Natural killer cell (primary cell): ENCODE measurements around the gene SLCO3A1. TPM values are rescaled to one million over a fixed set of nuclear protein-coding genes. Genes with fewer than 3 reads are reported as not detected.
"Not testable (repeated sequence)": the region's sequence is repeated elsewhere in the genome, so short reads cannot be mapped to it uniquely, and the experiment has no call there.

ENCODE experiments used
- ATAC-seq, 3 donors: fragments of 150-1000 bp in 2 of 3; fragments of 200-7000 bp in 1 of 3; cut with Tn5 transposase; 1 replicate in 1 of 3; 2 replicates in 2 of 3; pipeline ENCODE4 v1.10.0; 2021; ENCODE audit warnings: mild to moderate bottlenecking in 2 of 3, moderate library complexity in 2 of 3
- DNase-seq, 2 donors: peaks; one replicate each; pipeline versions ENCODE4 v3.0.0 to v3.0.0-alpha.2; 2013 to 2021; ENCODE audit warnings: mixed read lengths in 1 of 2
- H3K27ac ChIP-seq: one replicate; pipeline ENCODE4 v1.5.1; 2013; ENCODE audit warnings: mild to moderate bottlenecking, low read length
- H3K27me3 ChIP-seq: one replicate; pipeline ENCODE4 v1.6.1; 2013; ENCODE audit warnings: low read length; ENCODE audit not compliant: control insufficient read depth, insufficient read depth
- H3K36me3 ChIP-seq: one replicate; pipeline ENCODE4 v1.6.1; 2013; ENCODE audit warnings: low read length; ENCODE audit not compliant: control insufficient read depth, insufficient read depth
- H3K4me1 ChIP-seq: one replicate; pipeline ENCODE4 v1.6.1; 2013; ENCODE audit warnings: low read length; ENCODE audit not compliant: control insufficient read depth, insufficient read depth
- H3K4me3 ChIP-seq: one replicate; pipeline ENCODE4 v1.5.1; 2013; ENCODE audit warnings: low read length
- H3K9me3 ChIP-seq: one replicate; pipeline ENCODE4 v1.6.1; 2013; ENCODE audit warnings: low read length; ENCODE audit not compliant: control insufficient read depth, insufficient read depth
- H3K27ac Mint-ChIP-seq, 2 donors: one replicate each; pipeline ENCODE4 v1.8.0; 2022; ENCODE audit warnings: mild to moderate bottlenecking in 2 of 2, mixed read lengths in 2 of 2, moderate library complexity in 1 of 2
- H3K27me3 Mint-ChIP-seq, 2 donors: one replicate each; pipeline ENCODE4 v1.8.0; 2022; ENCODE audit warnings: low read depth in 2 of 2, mixed read lengths in 2 of 2
- H3K36me3 Mint-ChIP-seq: one replicate; pipeline ENCODE4 v1.8.0; 2022; ENCODE audit warnings: mixed read lengths
- H3K4me1 Mint-ChIP-seq, 2 donors: one replicate each; pipeline ENCODE4 v1.8.0; 2022; ENCODE audit warnings: mixed read lengths in 2 of 2
- H3K4me3 Mint-ChIP-seq: one replicate; pipeline ENCODE4 v1.8.0; 2022; ENCODE audit warnings: mild to moderate bottlenecking, moderate library complexity, mixed read lengths
- H3K9me3 Mint-ChIP-seq, 2 donors: one replicate each; pipeline ENCODE4 v1.8.0; 2022; ENCODE audit warnings: mixed read lengths in 2 of 2
- CTCF ChIP-seq: fragments of 200-600 bp; IDR thresholded peaks from one replicate; pipeline ENCODE4 v1.8.0; 2022; ENCODE audit warnings: antibody characterized with exemption
- WGBS: methylation state at CpG from one replicate; pipeline ENCODE4 v1.1.7; 2013; ENCODE audit warnings: missing lambda C conversion rate; ENCODE audit not compliant: insufficient coverage; 5-methylcytosine and 5-hydroxymethylcytosine counted together
- intact Hi-C: fragments of 100-400 bp; cut with micrococcal nuclease; formaldehyde crosslinking; loops from one replicate; pipeline ENCODE4 v1.14.2; 2022
- total RNA-seq, 4 donors: library from RNA; stranded (reverse); fragments of 120-200 nt in 1 of 4; gene quantifications; one replicate each; pipeline versions ENCODE4 v1.2.3 to v1.2.4, GENCODE V29; 2013 to 2022

Gene SLCO3A1
- total RNA-seq, 3 donors from 2014 or later (not counting 1 experiment from before 2014, with no cell fraction given): 48.5 to 73.5 (median 68.8) TPM

- Mint-ChIP-seq H3K9me3 (no peaks in the 10 kb centered on the region), H3K4me3 (no peak overlapping the region), H3K27me3 (peaks cover 5 to 17% of the 10 kb centered on the region in 2 donors), H3K36me3 (no peaks in the 10 kb centered on the region), H3K4me1 (no peaks in the 10 kb centered on the region), H3K27ac (no peak overlapping the region)
- Histone ChIP-seq H3K27ac (no peak overlapping the region), H3K4me3 (no peak overlapping the region), H3K9me3 (no peaks in the 10 kb centered on the region), H3K36me3 (no peaks in the 10 kb centered on the region), H3K27me3 (no peaks in the 10 kb centered on the region), H3K4me1 (no peaks in the 10 kb centered on the region)
- intact Hi-C loops: no loop called here
- ATAC-seq: no peak
- no peak for TF ChIP-seq CTCF
- WGBS: 92% methylated on average over 2 of the region's 2 CpGs
- DNase-seq: no peak
Observed at GRCh38 chr15:92197746-92198145, 344.2 kb downstream of the SLCO3A1 start.

GRCh38 chr15:92200891-92201290 is 347.4 kb downstream of the SLCO3A1 start:
- no peak for TF ChIP-seq CTCF
- H3K27me3 Mint-ChIP-seq: peaks cover 16 to 19% of the 10 kb centered on the region in 2 donors
- H3K36me3 Mint-ChIP-seq: no peaks in the 10 kb centered on the region
- no peaks in the 10 kb centered on the region for H3K27me3 ChIP-seq
- no peaks in the 10 kb centered on the region for H3K4me1 Mint-ChIP-seq
- DNase-seq (no peak), ATAC-seq (no peak)
- H3K27ac ChIP-seq: no peak overlapping the region
- H3K36me3 ChIP-seq: no peaks in the 10 kb centered on the region
- 54% methylated on average over 2 of the region's 2 CpGs for WGBS
- no peak overlapping the region for H3K4me3 Mint-ChIP-seq
- H3K9me3 ChIP-seq: no peaks in the 10 kb centered on the region
- H3K9me3 Mint-ChIP-seq: no peaks in the 10 kb centered on the region
- intact Hi-C loops: no loop called here
- no peaks in the 10 kb centered on the region for H3K4me1 ChIP-seq
- no peak overlapping the region for H3K4me3 ChIP-seq
- no peak overlapping the region for H3K27ac Mint-ChIP-seq

- Mint-ChIP-seq H3K4me3 (no peak overlapping the region), H3K27me3 (peaks cover 18 to 29% of the 10 kb centered on the region in 2 donors), H3K27ac (no peak overlapping the region), H3K4me1 (no peaks in the 10 kb centered on the region), H3K9me3 (no peaks in the 10 kb centered on the region), H3K36me3 (no peaks in the 10 kb centered on the region)
- no peaks in the 10 kb centered on the region for H3K36me3 ChIP-seq
- 77% methylated on average over 2 of the region's 2 CpGs for WGBS
- no peaks in the 10 kb centered on the region for H3K27me3 ChIP-seq
- no peak overlapping the region for H3K4me3 ChIP-seq
- no peak for ATAC-seq
- intact Hi-C loops: no loop called here
- no peak overlapping the region for H3K27ac ChIP-seq
- no peaks in the 10 kb centered on the region for H3K9me3 ChIP-seq
- no peak for TF ChIP-seq CTCF
- H3K4me1 ChIP-seq: no peaks in the 10 kb centered on the region
- DNase-seq: no peak
Observed at GRCh38 chr15:92205255-92205739, 351.8 kb downstream of the SLCO3A1 start.

GRCh38 chr15:92207601-92208000 is 354.1 kb downstream of the SLCO3A1 start:
- H3K4me1 ChIP-seq, H3K27me3 ChIP-seq, H3K36me3 ChIP-seq, intact Hi-C loops, H3K27ac Mint-ChIP-seq, H3K4me3 ChIP-seq, H3K4me3 Mint-ChIP-seq, H3K27ac ChIP-seq, H3K4me1 Mint-ChIP-seq, H3K9me3 ChIP-seq, H3K9me3 Mint-ChIP-seq, H3K36me3 Mint-ChIP-seq, ATAC-seq, DNase-seq: not testable (repeated sequence)
- 85% methylated on average over 6 of the region's 6 CpGs for WGBS
- H3K27me3 Mint-ChIP-seq: peaks cover 12 to 31% of the 10 kb centered on the region in 2 donors
